Head of caudate nucleus (tissue), 42 donors: Measurements from ENCODE around the gene TMEM192.
"Not testable (repeated sequence)": the region's sequence is repeated elsewhere in the genome, so short reads cannot be mapped to it uniquely, and the experiment has no call there.

Source experiments
- DNase-seq, 42 donors: peaks; one replicate each; pipeline versions ENCODE4 v3.0.0 to v3.0.0-alpha.2; 2020 to 2021; ENCODE audit warnings: mixed read lengths in 7 of 42
- intact Hi-C: fragments of 100-400 bp; cut with DNase I; formaldehyde crosslinking; loops from one replicate; pipeline ENCODE4 v1.15.0; 2022

The TMEM192 gene

GRCh38 chr4:165101641-165102040 lies 11.0 kb downstream of the TMEM192 start:
- peak in 21 of 42 donors; percentile 11 to 76 (median 44) for DNase-seq
- intact Hi-C loops, result no loop called here

- DNase-seq, result peak in 2 of 42 donors; percentile 13 to 36
- intact Hi-C loops, result loop anchor here (10.0 kb wide), 1 partner anchor 322 kb away; no protein-coding TSS in a partner anchor
Observed at GRCh38 chr4:165096776-165097175, 15.9 kb downstream of the TMEM192 start.

- peak in 1 of 42 donors; percentile 14 for DNase-seq
Observed at GRCh38 chr4:165095291-165095690, 17.4 kb downstream of the TMEM192 start.

GRCh38 chr4:165094873-165095272 lies 17.8 kb downstream of the TMEM192 start:
- intact Hi-C loops, result loop anchor here (10.0 kb wide), 1 partner anchor 320 kb away; no protein-coding TSS in a partner anchor

More at GRCh38 chr4:165095291-165095690, 17.4 kb downstream of the TMEM192 start:
- intact Hi-C loops, result loop anchor here (10.0 kb wide), 1 partner anchor 320 kb away; no protein-coding TSS in a partner anchor

GRCh38 chr4:165092187-165092586 lies 20.5 kb downstream of the TMEM192 start:
- DNase-seq, result peak in 1 of 42 donors; percentile 5
- intact Hi-C loops, result loop anchor here (10.0 kb wide), 1 partner anchor 317 kb away; no protein-coding TSS in a partner anchor

More at GRCh38 chr4:165094873-165095272, 17.8 kb downstream of the TMEM192 start:
- DNase-seq, result peak in 1 of 42 donors; percentile 29

- intact Hi-C loops, result no loop called here
- DNase-seq, result peak in 1 of 42 donors; percentile 9
Observed at GRCh38 chr4:165088366-165088765, 24.3 kb downstream of the TMEM192 start.

- intact Hi-C loops, result no loop called here
- DNase-seq, result peak in 1 of 42 donors; percentile 2
Observed at GRCh38 chr4:165085946-165086345, 26.7 kb downstream of the TMEM192 start.

- intact Hi-C loops, DNase-seq: not testable (repeated sequence)
Observed at GRCh38 chr4:165084787-165085186, 27.9 kb downstream of the TMEM192 start.

- intact Hi-C loops, result no loop called here
- peak in 14 of 42 donors; percentile 12 to 54 (median 22) for DNase-seq
Observed at GRCh38 chr4:165079476-165079875, 33.2 kb downstream of the TMEM192 start.

- peak in 1 of 42 donors; percentile 12 for DNase-seq
- intact Hi-C loops, result no loop called here
Observed at GRCh38 chr4:165077034-165077578, 35.6 kb downstream of the TMEM192 start.

- intact Hi-C loops, result not testable (repeated sequence)
- DNase-seq, result peak in 1 of 42 donors; percentile 9
Observed at GRCh38 chr4:165073346-165073745, 39.3 kb downstream of the TMEM192 start.

- intact Hi-C loops, result no loop called here
- DNase-seq, result no peak
Observed at GRCh38 chr4:165070560-165070959, 42.1 kb downstream of the TMEM192 start.

- intact Hi-C loops, result no loop called here
- DNase-seq, result peak in 3 of 42 donors; percentile 19 to 34 (median 27)
Observed at GRCh38 chr4:165060938-165061337, 51.7 kb downstream of the TMEM192 start.

GRCh38 chr4:165059386-165059785 lies 53.3 kb downstream of the TMEM192 start:
- DNase-seq, result peak in 2 of 42 donors; percentile 13 to 36
- intact Hi-C loops, result no loop called here

GRCh38 chr4:165058666-165059065 lies 54.0 kb downstream of the TMEM192 start:
- peak in 5 of 42 donors; percentile 3 to 41 (median 8) for DNase-seq
- intact Hi-C loops, result no loop called here

GRCh38 chr4:165055601-165056000 lies 57.1 kb downstream of the TMEM192 start:
- intact Hi-C loops, result no loop called here
- DNase-seq, result no peak

- intact Hi-C loops, result no loop called here
- no peak for DNase-seq
Observed at GRCh38 chr4:165053645-165054044, 59.0 kb downstream of the TMEM192 start, which contains the start of gene TRIM75. Gene TRIM75 (plus strand): TSS chr4:165053866. CDS start chr4:165059148, 5,282 bp downstream.

- intact Hi-C loops, result no loop called here
- DNase-seq, result no peak
Observed at GRCh38 chr4:165052627-165053026, 60.0 kb downstream of the TMEM192 start.

- DNase-seq, result no peak
- intact Hi-C loops, result no loop called here
Observed at GRCh38 chr4:165048170-165048569, 64.5 kb downstream of the TMEM192 start.

GRCh38 chr4:165031436-165032211 lies 81.0 kb downstream of the TMEM192 start, which contains the start of gene TRIM60:
Gene TRIM60 (plus strand): TSS chr4:165031999. CDS start chr4:165040073, 8,074 bp downstream.
- intact Hi-C loops, result no loop called here
- no peak for DNase-seq
